Suppressor macrophage treated with lipopolysaccharide for 1 hour (primary cell): ENCODE results near the gene ACADVL.

Experiments
- DNase-seq, 3 donors: peaks; one replicate each; pipeline ENCODE4 v3.0.0-alpha.2; 2020 to 2022

ACADVL gene

GRCh38 chr17:7217113-7217987 is 2.4 kb upstream of the ACADVL start:
- DNase-seq, result peak; percentile 49 to 75 (median 59)

GRCh38 chr17:7218166-7218565 is 1.6 kb upstream of the ACADVL start:
- DNase-seq, result no peak

GRCh38 chr17:7218758-7219157 is 980 bp upstream of the ACADVL start:
- no peak for DNase-seq

GRCh38 chr17:7219229-7219811 is 418 bp upstream of the ACADVL start:
- peak in 1 of 3 donors; percentile 22 for DNase-seq

GRCh38 chr17:7220593-7221277 is 997 bp downstream of the ACADVL start:
- peak; percentile 62 to 80 (median 69) for DNase-seq

- DNase-seq, result no peak
Observed at GRCh38 chr17:7221278-7222092, 1.7 kb downstream of the ACADVL start.

GRCh38 chr17:7222093-7222971 is 2.6 kb downstream of the ACADVL start:
- no peak for DNase-seq

- DNase-seq, result no peak
Observed at GRCh38 chr17:7222972-7223292, 3.2 kb downstream of the ACADVL start.

- DNase-seq, result no peak
Observed at GRCh38 chr17:7223375-7223774, 3.6 kb downstream of the ACADVL start.

- no peak for DNase-seq
Observed at GRCh38 chr17:7224110-7224509, 4.4 kb downstream of the ACADVL start.

- no peak for DNase-seq
Observed at GRCh38 chr17:7224661-7225111, 4.9 kb downstream of the ACADVL start.

- no peak for DNase-seq
Observed at GRCh38 chr17:7225711-7226331, 6.1 kb downstream of the ACADVL start.

GRCh38 chr17:7226721-7227710 is 7.3 kb downstream of the ACADVL start:
- no peak for DNase-seq

- DNase-seq, result no peak
Observed at GRCh38 chr17:7228920-7229319, 9.2 kb downstream of the ACADVL start.

GRCh38 chr17:7229504-7229903 is 9.8 kb downstream of the ACADVL start:
- DNase-seq, result no peak

GRCh38 chr17:7232114-7232513 is 12.4 kb downstream of the ACADVL start:
- no peak for DNase-seq

GRCh38 chr17:7233701-7234082 is 14.0 kb downstream of the ACADVL start:
- no peak for DNase-seq

- peak; percentile 94 to 96 (median 96) for DNase-seq
Observed at GRCh38 chr17:7234083-7234951, 14.6 kb downstream of the ACADVL start, which contains the start of gene DVL2. Gene DVL2, minus strand, starts transcription at chr17:7234517. Its CDS starts 255 bp downstream, at chr17:7234262.
